A673 (cell line): Measurements from ENCODE around the gene TCIRG1.

Source experiments
- EZH2 ChIP-seq: fragments of 200-600 bp; sonication (generic); IDR thresholded peaks from 2 replicates; pipeline ENCODE4 v1.6.1; 2017; ENCODE audit warnings: borderline replicate concordance, low read depth, mild to moderate bottlenecking, mixed read lengths, antibody characterized with exemption, low read length; ENCODE audit not compliant: poor library complexity, severe bottlenecking
- TF ChIP-seq, protein P1 (sequence below): fragments of 300-800, 200-600 bp; sonication (generic); conservative IDR thresholded peaks from 2 replicates; pipeline ENCODE4 v1.5.1; 2017; ENCODE audit warnings: low read depth, mild to moderate bottlenecking, antibody characterized with exemption, low read length, moderate library complexity, mixed read lengths

GRCh38 chr11:68015467-68015866 is 23.4 kb upstream of the TCIRG1 start:
- TF ChIP-seq, protein P1, sequence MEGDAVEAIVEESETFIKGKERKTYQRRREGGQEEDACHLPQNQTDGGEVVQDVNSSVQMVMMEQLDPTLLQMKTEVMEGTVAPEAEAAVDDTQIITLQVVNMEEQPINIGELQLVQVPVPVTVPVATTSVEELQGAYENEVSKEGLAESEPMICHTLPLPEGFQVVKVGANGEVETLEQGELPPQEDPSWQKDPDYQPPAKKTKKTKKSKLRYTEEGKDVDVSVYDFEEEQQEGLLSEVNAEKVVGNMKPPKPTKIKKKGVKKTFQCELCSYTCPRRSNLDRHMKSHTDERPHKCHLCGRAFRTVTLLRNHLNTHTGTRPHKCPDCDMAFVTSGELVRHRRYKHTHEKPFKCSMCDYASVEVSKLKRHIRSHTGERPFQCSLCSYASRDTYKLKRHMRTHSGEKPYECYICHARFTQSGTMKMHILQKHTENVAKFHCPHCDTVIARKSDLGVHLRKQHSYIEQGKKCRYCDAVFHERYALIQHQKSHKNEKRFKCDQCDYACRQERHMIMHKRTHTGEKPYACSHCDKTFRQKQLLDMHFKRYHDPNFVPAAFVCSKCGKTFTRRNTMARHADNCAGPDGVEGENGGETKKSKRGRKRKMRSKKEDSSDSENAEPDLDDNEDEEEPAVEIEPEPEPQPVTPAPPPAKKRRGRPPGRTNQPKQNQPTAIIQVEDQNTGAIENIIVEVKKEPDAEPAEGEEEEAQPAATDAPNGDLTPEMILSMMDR, result no peak
- TF ChIP-seq EZH2, result no peak
